Measurements from ENCODE around the gene GOLPH3.

- no peak for TF ChIP-seq REST (IDR thresholded peaks at IDR 0.05; ENCODE audit: low read depth)
- TF ChIP-seq RAD21 (IDR thresholded peaks at IDR 0.05; ENCODE audit: low read depth), result no peak
- no peak for TF ChIP-seq EP300 (IDR thresholded peaks at IDR 0.05; ENCODE audit: borderline replicate concordance)
- TF ChIP-seq NFIC (IDR thresholded peaks at IDR 0.05), result no peak
- TF ChIP-seq TAF1 (IDR thresholded peaks at IDR 0.05; ENCODE audit: low read depth), result no peak
- TF ChIP-seq YY1 (IDR thresholded peaks at IDR 0.05; ENCODE audit: low read depth), result no peak
- TF ChIP-seq CEBPB (IDR thresholded peaks at IDR 0.05), result no peak
- no peak for TF ChIP-seq EGR1 (IDR thresholded peaks at IDR 0.05)
- TF ChIP-seq CREB1 (IDR thresholded peaks at IDR 0.05; ENCODE audit: low read depth), result no peak
These were observed 21.1 kb upstream of the GOLPH3 start for GRCh38 chr5:32195265-32195664.

Measured in Ishikawa (cell line).